Thoracic aorta (tissue), 2 donors: ENCODE measurements around the gene UNC5A. TPM values are rescaled to one million over a fixed set of nuclear protein-coding genes. Genes with fewer than 3 reads are reported as not detected.

Source experiments
- ATAC-seq: fragments of 150-250 bp; one replicate; pipeline ENCODE4 v1.8.0; 2017; ENCODE audit warnings: low read depth; ENCODE audit not compliant: insufficient number of reproducible peaks, low FRiP score
- DNase-seq: peaks from one replicate; pipeline ENCODE4 v3.0.0-alpha.2; 2020; ENCODE audit warnings: low spot score
- H3K27ac ChIP-seq, 2 donors: fragments of 200-600 bp; sonication (generic); 1 replicate in 1 of 2; 2 replicates in 1 of 2; pipeline ENCODE4 v1.5.1; 2016; ENCODE audit warnings: mild to moderate bottlenecking in 2 of 2, moderate library complexity in 2 of 2
- H3K27me3 ChIP-seq: fragments of 200-600 bp; sonication (generic); replicated peaks from 2 replicates; pipeline ENCODE4 v1.6.0; 2016; ENCODE audit warnings: mild to moderate bottlenecking; ENCODE audit not compliant: insufficient read depth
- H3K36me3 ChIP-seq: fragments of 200-600 bp; sonication (generic); one replicate; pipeline ENCODE4 v1.5.1; 2016
- H3K4me1 ChIP-seq, 2 donors: fragments of 200-600 bp; sonication (generic); 1 replicate in 1 of 2; 2 replicates in 1 of 2; pipeline versions ENCODE4 v1.5.1 to v1.6.0; 2016; ENCODE audit warnings: low read depth in 2 of 2, mild to moderate bottlenecking in 1 of 2; ENCODE audit not compliant: control insufficient read depth in 1 of 2
- H3K4me3 ChIP-seq: fragments of 200-600 bp; sonication (generic); 2 replicates; pipeline ENCODE4 v1.5.1; 2016; ENCODE audit warnings: mild to moderate bottlenecking
- H3K9me3 ChIP-seq: fragments of 200-600 bp; sonication (generic); 2 replicates; pipeline ENCODE4 v1.5.1; 2016
- total RNA-seq, 2 donors: library from RNA; depleted of rRNA; stranded (reverse); fragments of >200 nt; gene quantifications; one replicate each; pipeline versions ENCODE4 v1.1.0 to v1.2.3, GENCODE V29; 2016
- TF ChIP-seq, protein P1 (sequence below): fragments of 200-600 bp; sonication (generic); IDR thresholded peaks from one replicate; pipeline ENCODE4 v1.5.1; 2019; ENCODE audit warnings: antibody characterized with exemption

Gene UNC5A
- total RNA-seq, 2 donors from 2014 or later = not detected

DNA sequence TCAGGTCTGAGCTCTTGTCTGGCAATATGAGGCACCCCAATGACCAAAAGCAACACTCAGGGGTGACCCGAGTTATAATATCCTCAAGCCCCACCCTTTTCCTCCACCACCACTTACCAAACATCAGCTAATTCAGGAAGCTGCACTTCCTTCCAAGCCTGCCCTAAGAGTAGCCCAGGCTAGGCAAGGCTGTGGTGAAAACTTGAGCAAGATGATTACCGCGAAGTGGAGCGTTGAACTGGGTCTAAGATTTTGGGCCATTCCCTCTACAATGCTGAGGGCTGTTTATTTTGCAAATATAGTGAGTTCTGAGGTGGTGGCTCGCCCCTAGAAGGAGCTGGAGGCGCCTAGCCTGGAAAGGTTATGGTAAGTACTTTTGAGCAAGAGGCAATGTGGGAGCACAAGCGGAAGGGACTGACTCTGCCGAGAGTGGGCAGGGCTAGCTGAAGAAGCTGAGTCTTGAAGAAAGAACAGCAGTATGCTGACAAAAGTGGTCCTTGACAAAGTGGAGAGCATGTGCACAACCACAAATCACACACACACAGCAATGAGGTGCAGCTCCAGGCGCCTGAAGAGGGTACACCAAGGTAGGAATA, 89.0 kb downstream of the UNC5A start, which contains the start of gene HK3:
HK3 (minus strand) TSS at position 51 of the 596 bp plus-strand sequence. CDS start 3,187 bp downstream, outside the sequence.
- Histone ChIP-seq H3K36me3 (peaks cover 10% of the 10 kb centered on the region), H3K9me3 (no peaks in the 10 kb centered on the region), H3K27ac (no peak within 1 kb of the TSS), H3K27me3 (no peaks in the 10 kb centered on the region), H3K4me3 (peak within 1 kb of the TSS; percentile 42), H3K4me1 (no peaks in the 10 kb centered on the region)
- DNase-seq = no peak
- ATAC-seq = no peak
- TF ChIP-seq, protein P1, sequence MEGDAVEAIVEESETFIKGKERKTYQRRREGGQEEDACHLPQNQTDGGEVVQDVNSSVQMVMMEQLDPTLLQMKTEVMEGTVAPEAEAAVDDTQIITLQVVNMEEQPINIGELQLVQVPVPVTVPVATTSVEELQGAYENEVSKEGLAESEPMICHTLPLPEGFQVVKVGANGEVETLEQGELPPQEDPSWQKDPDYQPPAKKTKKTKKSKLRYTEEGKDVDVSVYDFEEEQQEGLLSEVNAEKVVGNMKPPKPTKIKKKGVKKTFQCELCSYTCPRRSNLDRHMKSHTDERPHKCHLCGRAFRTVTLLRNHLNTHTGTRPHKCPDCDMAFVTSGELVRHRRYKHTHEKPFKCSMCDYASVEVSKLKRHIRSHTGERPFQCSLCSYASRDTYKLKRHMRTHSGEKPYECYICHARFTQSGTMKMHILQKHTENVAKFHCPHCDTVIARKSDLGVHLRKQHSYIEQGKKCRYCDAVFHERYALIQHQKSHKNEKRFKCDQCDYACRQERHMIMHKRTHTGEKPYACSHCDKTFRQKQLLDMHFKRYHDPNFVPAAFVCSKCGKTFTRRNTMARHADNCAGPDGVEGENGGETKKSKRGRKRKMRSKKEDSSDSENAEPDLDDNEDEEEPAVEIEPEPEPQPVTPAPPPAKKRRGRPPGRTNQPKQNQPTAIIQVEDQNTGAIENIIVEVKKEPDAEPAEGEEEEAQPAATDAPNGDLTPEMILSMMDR = no peak

DNA sequence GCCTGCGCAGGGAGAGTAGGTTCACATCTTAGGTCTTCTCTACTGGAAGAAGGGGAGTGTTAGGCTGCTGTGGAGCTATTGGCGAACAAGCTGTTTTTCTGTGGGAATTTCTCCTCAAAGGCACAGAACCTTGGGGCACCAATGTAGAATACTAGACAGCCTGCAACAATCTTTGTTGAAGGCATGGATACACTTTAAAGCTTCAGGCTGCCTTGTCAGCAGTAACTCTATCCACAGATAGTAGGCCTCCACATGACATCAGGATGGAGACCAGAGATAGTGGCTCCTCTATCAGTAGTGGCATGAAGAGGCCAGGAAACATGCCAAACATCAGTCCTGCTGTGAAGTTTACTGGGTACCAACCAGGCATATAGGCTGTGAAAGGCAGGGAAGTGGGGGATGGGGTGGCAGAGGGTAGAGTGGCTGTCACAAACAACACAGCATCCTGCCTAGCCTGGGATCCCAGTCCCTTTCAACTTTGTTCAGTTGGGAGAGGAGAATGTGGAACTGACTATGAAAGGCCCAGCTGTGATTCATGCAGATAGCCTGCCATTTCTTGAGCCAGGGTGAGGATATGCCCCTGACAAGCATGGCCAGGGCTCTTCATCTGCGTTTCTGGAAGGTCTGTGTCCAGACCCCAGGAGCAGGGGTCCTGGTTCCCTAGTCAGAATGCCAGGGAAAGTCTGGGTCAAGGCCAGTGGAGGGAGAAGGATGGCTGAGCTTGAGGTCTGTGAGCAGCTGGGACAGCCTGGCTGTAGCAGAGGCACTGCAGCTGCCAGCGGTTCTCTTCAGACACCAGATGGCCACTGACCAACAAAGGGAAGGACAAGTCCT, 89.8 kb downstream of the UNC5A start:
- Histone ChIP-seq H3K4me1 (no peaks in the 10 kb centered on the region), H3K27me3 (no peaks in the 10 kb centered on the region), H3K27ac (no peak overlapping the region), H3K36me3 (peaks cover 15% of the 10 kb centered on the region), H3K4me3 (no peak overlapping the region), H3K9me3 (no peaks in the 10 kb centered on the region)
- DNase-seq (no peak), ATAC-seq (no peak)
- TF ChIP-seq, protein P1 = no peak

DNA sequence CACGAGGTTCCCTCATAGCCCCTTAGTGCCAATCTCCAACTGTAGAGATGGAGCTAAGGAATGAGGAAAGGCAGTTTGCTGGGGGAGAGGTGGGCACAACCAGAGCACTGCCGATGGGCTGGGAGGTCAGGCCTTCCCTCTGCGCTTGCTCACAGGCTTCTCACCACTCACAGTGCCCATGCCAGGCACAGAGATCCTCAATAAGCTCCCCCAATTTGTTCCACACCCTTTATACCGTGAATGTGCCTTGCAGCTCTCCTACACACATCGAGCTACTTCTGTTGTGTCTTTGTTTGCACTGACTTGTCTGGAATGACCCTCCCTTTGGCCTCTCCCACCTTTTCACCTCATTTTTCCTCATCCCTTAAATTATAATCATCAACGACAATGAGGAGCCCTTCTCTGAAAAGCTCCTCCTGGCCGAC, 90.4 kb downstream of the UNC5A start:
- DNase-seq = no peak
- TF ChIP-seq, protein P1 = no peak

DNA sequence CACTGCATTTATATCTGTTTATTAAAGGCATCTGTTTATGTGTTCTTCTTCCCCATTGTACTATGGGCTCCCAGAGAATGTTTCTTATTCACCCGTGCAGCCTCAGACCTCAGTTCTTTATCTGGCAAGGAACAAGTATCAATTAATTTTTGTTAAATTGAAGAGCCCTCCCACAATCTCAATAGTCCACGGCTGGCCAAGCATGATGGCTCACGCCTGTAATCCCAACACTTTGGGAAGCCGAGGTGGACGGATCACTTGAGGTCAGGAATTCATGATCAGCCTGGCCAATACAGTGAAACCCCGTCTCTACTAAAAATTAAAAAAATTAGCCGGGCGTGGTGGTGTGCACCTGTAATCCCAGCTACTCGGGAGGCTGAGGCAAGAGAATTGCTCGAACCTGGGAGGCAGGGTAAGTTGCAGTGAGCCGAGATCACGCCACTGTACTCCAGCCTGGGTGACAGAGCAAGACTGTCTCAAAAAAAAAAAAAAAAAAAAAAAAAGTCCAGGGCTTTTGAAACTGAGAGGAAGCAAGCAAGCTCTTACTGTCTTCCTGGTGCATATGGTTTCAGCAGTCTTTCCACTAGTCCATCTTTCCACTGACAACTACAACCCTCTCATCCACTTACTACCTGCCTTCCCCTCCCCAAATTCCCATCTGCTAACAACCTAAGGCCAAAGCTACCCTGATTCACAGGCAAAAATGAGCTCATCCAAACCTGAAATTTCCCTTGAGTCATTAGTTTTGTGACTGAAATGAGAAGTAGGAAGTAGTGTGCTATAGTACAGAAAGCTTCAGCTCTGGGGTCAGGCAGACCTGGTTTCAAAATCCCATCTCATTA, 91.1 kb downstream of the UNC5A start:
- TF ChIP-seq, protein P1 = no peak
- Histone ChIP-seq H3K36me3 (peaks cover 27% of the 10 kb centered on the region), H3K27ac (no peak overlapping the region), H3K4me1 (no peaks in the 10 kb centered on the region), H3K9me3 (no peaks in the 10 kb centered on the region), H3K27me3 (no peaks in the 10 kb centered on the region), H3K4me3 (no peak overlapping the region)
- ATAC-seq (no peak), DNase-seq (no peak)

More for the DNA sequence above, 90.4 kb downstream of the UNC5A start:
- no peak overlapping the region for H3K27ac ChIP-seq
- ATAC-seq = no peak
- no peaks in the 10 kb centered on the region for H3K4me1 ChIP-seq
- no peaks in the 10 kb centered on the region for H3K27me3 ChIP-seq
- H3K36me3 ChIP-seq = peaks cover 21% of the 10 kb centered on the region
- no peak overlapping the region for H3K4me3 ChIP-seq
- no peaks in the 10 kb centered on the region for H3K9me3 ChIP-seq
